ENCODE results near the gene KRTAP12-1.

The KRTAP12-1 gene

DNA sequence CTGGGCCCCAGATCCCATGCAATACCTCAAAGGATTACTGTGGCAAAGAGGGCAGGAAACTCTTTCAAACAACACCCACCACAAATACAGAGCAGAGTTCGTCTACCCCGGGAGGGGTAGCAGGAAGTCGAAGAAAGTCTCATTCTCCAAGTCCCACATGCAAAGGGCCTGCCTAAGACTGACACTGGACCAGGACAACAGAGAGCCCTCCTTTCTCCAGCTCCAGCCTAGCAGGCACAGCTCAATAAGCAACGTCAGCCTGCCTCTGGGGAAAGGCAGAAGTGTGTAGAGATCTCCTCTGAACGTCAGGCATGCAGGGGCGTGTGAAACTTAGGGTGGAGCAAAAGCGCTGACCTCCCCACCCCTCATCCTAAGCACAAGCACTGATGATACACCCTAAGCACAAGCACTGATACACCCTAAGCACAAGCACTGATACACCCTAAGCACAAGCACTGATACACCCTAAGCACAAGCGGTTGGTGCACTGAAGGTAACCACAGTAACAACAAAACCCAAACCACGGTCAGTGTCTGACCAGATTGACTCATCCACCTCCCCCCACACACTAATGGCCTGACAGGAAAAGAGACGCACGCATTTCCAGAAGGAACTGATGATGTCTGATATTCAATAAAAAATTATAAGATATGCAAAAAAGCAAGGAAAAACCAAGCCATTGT is 22.9 kb downstream of the KRTAP12-1 start:
- TF ChIP-seq, protein P1, sequence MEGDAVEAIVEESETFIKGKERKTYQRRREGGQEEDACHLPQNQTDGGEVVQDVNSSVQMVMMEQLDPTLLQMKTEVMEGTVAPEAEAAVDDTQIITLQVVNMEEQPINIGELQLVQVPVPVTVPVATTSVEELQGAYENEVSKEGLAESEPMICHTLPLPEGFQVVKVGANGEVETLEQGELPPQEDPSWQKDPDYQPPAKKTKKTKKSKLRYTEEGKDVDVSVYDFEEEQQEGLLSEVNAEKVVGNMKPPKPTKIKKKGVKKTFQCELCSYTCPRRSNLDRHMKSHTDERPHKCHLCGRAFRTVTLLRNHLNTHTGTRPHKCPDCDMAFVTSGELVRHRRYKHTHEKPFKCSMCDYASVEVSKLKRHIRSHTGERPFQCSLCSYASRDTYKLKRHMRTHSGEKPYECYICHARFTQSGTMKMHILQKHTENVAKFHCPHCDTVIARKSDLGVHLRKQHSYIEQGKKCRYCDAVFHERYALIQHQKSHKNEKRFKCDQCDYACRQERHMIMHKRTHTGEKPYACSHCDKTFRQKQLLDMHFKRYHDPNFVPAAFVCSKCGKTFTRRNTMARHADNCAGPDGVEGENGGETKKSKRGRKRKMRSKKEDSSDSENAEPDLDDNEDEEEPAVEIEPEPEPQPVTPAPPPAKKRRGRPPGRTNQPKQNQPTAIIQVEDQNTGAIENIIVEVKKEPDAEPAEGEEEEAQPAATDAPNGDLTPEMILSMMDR (IDR thresholded peaks at IDR 0.05; ENCODE audit: low read depth, low read length), result no peak
- H3K4me3 ChIP-seq (replicated peaks in 1 of 2; ENCODE audit: low read depth in 2 of 2, low read length in 2 of 2), result no peak overlapping the region
- DNase-seq (ENCODE audit: low read depth in 2 of 2), result no peak

DNA sequence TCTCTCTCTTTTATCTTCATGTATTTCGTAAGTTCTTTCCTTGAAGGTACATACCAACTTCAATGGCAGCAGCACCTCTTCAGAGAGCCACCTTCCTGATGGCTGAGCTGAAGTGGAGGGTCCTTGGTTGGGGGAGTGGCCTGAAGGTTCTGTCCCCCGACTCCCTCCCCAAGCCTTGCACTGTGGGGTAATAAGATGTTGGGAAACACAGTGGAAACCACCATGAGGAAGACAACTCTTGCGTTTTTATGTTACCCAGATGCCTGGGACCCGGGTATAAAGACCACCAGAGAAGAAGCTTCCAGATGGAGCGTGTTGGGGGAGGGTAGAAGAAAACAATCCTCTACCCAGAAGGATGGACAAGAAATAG is 23.4 kb downstream of the KRTAP12-1 start:
- DNase-seq (ENCODE audit: low read depth in 2 of 2), result no peak
- TF ChIP-seq, protein P1 (IDR thresholded peaks at IDR 0.05; ENCODE audit: low read depth, low read length), result no peak
- H3K4me3 ChIP-seq (replicated peaks in 1 of 2; ENCODE audit: low read depth in 2 of 2, low read length in 2 of 2), result no peak overlapping the region

DNA sequence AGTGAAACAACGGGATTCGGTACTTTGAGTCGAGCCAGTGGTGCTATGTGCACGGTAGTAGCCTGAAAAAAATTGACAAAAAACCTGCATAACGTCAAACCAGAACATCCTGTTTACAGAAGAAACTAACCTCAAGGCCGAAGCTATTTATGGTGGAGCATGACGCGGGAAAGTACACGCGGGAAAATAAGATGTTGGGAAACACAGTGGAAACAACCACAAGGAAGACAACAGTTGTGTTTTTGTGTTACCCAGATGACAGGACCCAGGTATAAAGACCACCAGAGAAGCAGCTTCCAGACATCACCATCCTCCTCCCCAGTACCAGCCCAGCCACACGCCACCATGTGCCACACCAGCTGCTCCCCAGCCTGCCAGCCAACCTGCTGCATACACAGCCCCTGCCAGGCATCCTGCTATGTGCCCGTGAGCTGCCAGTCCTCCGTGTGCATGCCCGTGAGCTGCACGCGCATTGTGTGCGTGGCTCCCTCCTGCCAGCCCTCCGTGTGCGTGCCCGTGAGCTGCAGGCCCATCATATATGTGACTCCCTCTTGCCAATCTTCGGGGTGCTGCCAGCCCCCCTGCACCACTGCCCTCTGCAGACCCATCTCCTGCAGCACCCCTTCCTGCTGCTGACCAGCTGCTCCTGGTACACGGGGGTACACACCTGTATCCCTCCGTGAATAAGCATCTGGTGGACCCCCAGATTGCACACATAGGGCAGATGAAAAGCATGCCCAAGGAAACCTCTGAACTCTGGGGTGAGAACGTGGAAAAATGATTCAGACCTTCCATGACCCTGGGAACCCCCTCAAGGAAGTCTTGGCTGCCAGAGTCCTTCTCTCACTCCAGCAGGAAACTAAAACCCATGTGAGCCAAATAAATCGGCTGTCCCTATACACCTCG is 24.1 kb downstream of the KRTAP12-1 start, which contains the start of gene KRTAP12-3:
TSS of gene KRTAP12-3 (plus strand) at position 298 of the 906 bp plus-strand sequence. CDS start at position 346, 48 bp downstream.
- H3K4me3 ChIP-seq (replicated peaks in 1 of 2; ENCODE audit: low read depth in 2 of 2, low read length in 2 of 2), result no peak within 1 kb of the TSS
- TF ChIP-seq, protein P1 (IDR thresholded peaks at IDR 0.05; ENCODE audit: low read depth, low read length), result no peak
- DNase-seq (ENCODE audit: low read depth in 2 of 2), result no peak

DNA sequence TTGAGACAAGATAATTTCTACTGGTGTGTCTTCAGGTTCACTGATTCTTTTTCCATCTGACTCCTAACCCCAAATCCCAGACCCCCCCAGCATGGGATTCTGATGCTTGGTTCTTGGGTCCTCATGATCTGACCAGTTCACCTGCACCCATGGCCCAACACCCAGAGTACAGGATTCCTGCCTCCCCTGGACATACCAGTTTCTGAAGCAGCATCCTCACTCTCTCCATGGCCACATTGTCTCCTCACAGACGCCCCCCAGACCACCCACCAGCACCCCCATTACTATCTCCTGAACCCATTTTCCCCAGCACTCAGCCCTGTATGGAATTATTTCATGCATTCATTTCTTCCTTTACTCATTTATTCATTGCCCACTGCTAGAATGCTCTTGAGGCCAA is 25.1 kb downstream of the KRTAP12-1 start:
- DNase-seq (ENCODE audit: low read depth in 2 of 2), result no peak
- H3K4me3 ChIP-seq (replicated peaks in 1 of 2; ENCODE audit: low read depth in 2 of 2, low read length in 2 of 2), result no peak overlapping the region
- TF ChIP-seq, protein P1 (IDR thresholded peaks at IDR 0.05; ENCODE audit: low read depth, low read length), result no peak

DNA sequence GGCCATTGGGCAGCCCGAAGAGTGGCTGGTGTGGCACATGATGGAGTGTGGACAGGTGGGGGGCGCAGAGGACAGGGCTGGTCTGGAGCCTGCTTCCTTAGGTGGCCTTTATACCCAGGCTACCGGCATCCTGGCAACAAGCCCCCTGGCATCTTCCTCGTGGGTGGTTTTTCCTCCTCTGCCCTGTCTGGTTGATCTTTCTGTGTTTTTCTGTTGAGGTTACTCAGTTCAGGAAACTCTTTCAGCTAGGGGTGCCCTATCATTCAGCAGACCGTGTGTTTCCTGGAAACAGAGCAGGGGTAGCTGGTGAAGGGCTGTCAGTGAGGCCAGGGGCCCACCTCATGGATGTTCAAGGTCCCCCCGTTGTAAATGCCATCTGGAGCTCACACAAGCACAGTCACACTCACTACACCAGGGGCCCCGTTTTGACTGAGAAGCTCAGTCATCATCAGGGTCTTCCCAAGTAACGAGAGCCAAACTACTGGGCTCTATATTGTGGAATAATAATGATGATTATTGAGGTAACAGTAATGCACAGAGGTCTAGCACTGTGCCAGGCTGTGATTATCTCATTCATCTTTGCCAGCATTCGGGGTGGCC is 27.3 kb downstream of the KRTAP12-1 start, which contains the start of gene KRTAP12-4:
TSS of gene KRTAP12-4 (minus strand) at position 84 of the 600 bp plus-strand sequence. CDS start at position 39, 45 bp downstream.
- DNase-seq (ENCODE audit: low read depth in 2 of 2), result no peak
- TF ChIP-seq, protein P1 (IDR thresholded peaks at IDR 0.05; ENCODE audit: low read depth, low read length), result no peak
- H3K4me3 ChIP-seq (replicated peaks in 1 of 2; ENCODE audit: low read depth in 2 of 2, low read length in 2 of 2), result no peak within 1 kb of the TSS

DNA sequence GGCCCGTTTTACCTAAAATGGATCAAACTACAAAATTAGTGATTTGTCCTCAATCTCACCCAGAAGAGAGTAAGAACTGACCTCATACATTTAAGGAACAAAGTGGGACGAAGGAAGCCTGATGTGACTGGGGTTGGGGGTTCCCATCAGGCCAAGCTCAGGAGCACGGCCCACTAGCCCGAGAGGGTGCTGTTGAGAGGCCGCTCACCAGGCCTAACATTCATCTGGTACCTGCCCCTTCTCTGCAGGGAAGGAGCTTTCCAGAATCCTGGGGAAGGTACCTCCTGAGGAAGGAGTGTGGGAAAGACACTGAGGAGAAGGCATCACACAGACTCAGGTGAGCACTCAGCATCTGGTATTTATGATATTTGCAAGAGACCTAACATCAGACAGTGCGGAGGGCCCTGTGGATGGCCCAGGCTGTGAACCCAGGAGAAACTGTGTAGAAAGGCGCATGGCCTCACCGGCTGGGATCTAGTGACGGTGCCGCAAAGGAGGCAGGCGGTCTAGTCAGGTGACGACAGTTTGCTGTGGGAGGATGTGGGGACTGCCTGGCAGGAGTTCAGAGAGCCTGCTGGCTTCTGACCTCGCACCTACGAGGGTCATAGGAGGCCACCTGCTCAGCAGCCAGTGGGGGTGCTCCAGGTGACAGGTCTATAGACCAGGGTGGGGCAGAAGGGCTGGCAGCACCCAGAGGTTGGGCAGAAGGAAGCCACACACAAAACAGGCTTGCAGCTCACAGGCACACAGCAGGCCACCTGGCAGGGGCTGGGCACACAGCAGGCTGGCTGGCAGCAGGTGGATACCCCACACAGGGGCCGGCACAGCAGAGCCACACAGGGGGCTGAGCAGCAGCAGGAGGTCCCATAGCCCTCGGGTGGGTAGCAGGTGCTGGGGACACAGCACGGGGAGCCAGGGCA is 28.0 kb downstream of the KRTAP12-1 start:
- TF ChIP-seq, protein P1 (IDR thresholded peaks at IDR 0.05; ENCODE audit: low read depth, low read length), result no peak
- DNase-seq (ENCODE audit: low read depth in 2 of 2), result no peak
- no peak overlapping the region for H3K4me3 ChIP-seq (replicated peaks in 1 of 2; ENCODE audit: low read depth in 2 of 2, low read length in 2 of 2)

All from cardiac fibroblast (primary cell).